HepG2 (cell line): ENCODE data around the gene TNS4. TPM values are rescaled to one million over a fixed set of nuclear protein-coding genes. Genes with fewer than 3 reads are reported as not detected.

Source experiments
- ATAC-seq: fragments of 200-7000 bp; cut with Tn5 transposase; 3 replicates; pipeline ENCODE4 v1.9.1; 2020; ENCODE audit warnings: mild to moderate bottlenecking, moderate library complexity
- BruUV-seq: library from RNA; stranded (reverse); fragments of 400-500 nt; replicated peaks from 2 replicates; lab custom pipeline; 2021; lab: Mats Ljungman, UMichigan
- CTCF ChIA-PET: fragments of 300-600 bp; formaldehyde crosslinking; extraction: SDS; loops from one replicate; lab custom pipeline; 2021; ENCODE audit warnings: low total read pairs, inconsistent platforms, low intra/inter-chr PET ratio; lab: Yijun Ruan, JAX
- POLR2A ChIA-PET: fragments of 350-600 bp; sonication (Branson Sonifier 250); formaldehyde crosslinking; loops from one replicate; lab custom pipeline; 2020; ENCODE audit warnings: antibody characterized with exemption, inconsistent platforms; lab: Yijun Ruan, JAX
- DNase-seq: peaks from one replicate; pipeline ENCODE4 v3.0.0-alpha.2; 2015; ENCODE audit warnings: low spot score
- FAIRE-seq: peaks from 3 replicates; lab custom pipeline; 2011; peaks lifted over from hg19 to GRCh38; lab: Jason Lieb, UNC
- H2AFZ ChIP-seq: one replicate; pipeline ENCODE4 v1.6.1; 2011; ENCODE audit warnings: low read length, inconsistent platforms
- H3K27ac ChIP-seq: fragments of 300-600 bp; 3 replicates; pipeline ENCODE4 v1.8.0; 2011; ENCODE audit warnings: mixed run types, mild to moderate bottlenecking, mixed read lengths, low read length, inconsistent platforms; ENCODE audit not compliant: insufficient read depth; ENCODE audit errors: extremely low read length
- H3K27me3 ChIP-seq, 2 experiments: fragments of 200-600 bp in 1 of 2; 2 replicates in 1 of 2; 3 replicates in 1 of 2; pipeline versions ENCODE4 v1.6.0 to v1.8.0; 2011; ENCODE audit warnings: low read length in 2 of 2, mild to moderate bottlenecking in 2 of 2, moderate library complexity in 2 of 2, inconsistent platforms in 1 of 2; ENCODE audit not compliant: insufficient read depth in 2 of 2, control insufficient read depth in 1 of 2
- H3K36me3 ChIP-seq, 2 experiments: fragments of 200-600 bp in 1 of 2; replicated peaks in 1 of 2; 2 replicates in 1 of 2; 3 replicates in 1 of 2; pipeline versions ENCODE4 v1.5.1 to v1.8.0; 2011; ENCODE audit warnings: low read length in 2 of 2, inconsistent platforms in 1 of 2; ENCODE audit not compliant: insufficient read depth in 2 of 2, control insufficient read depth in 1 of 2
- H3K4me1 ChIP-seq: 2 replicates; pipeline ENCODE4 v1.5.1; 2012; ENCODE audit warnings: low read length, inconsistent platforms; ENCODE audit not compliant: insufficient read depth
- H3K4me2 ChIP-seq: 2 replicates; pipeline ENCODE4 v1.6.0; 2011; ENCODE audit warnings: low read depth, low read length, inconsistent platforms
- H3K4me3 ChIP-seq, 3 experiments: fragments of 200-600 bp in 1 of 3; sonication (generic), shearing (Covaris generic) in 1 of 3; replicated peaks in 1 of 3; 2 replicates each; pipeline ENCODE4 v1.5.1; 2011 to 2016; ENCODE audit warnings: low read length in 3 of 3, inconsistent platforms in 2 of 3, low read depth in 2 of 3, mild to moderate bottlenecking in 2 of 3, control low read depth in 1 of 3, mixed read lengths in 1 of 3; ENCODE audit not compliant: insufficient read depth in 1 of 3
- H3K79me2 ChIP-seq: one replicate; pipeline ENCODE4 v1.6.1; 2011; ENCODE audit warnings: low read length, inconsistent platforms; ENCODE audit not compliant: insufficient read depth
- H3K9ac ChIP-seq: 2 replicates; pipeline ENCODE4 v1.6.0; 2011; ENCODE audit warnings: mild to moderate bottlenecking, low read depth, low read length, inconsistent platforms; ENCODE audit not compliant: insufficient read depth
- H3K9me3 ChIP-seq: 2 replicates; pipeline ENCODE4 v1.5.1; 2012; ENCODE audit warnings: mild to moderate bottlenecking, low read length
- H4K20me1 ChIP-seq: 2 replicates; pipeline ENCODE4 v1.6.0; 2011; ENCODE audit warnings: inconsistent platforms, mild to moderate bottlenecking, low read length, moderate library complexity; ENCODE audit not compliant: insufficient read depth
- AKNA ChIP-seq: sonication (generic); formaldehyde crosslinking; IDR thresholded peaks from 2 replicates; pipeline ENCODE4 v1.4.0; 2020; ENCODE audit warnings: missing genetic modification reagents, borderline replicate concordance
- FOSL2 ChIP-seq: sonication (generic); formaldehyde crosslinking; IDR thresholded peaks from 2 replicates; pipeline ENCODE4 v1.4.0; 2020; ENCODE audit warnings: missing genetic modification reagents
- HNF1B ChIP-seq: sonication (generic); formaldehyde crosslinking; IDR thresholded peaks from 2 replicates; pipeline ENCODE4 v1.5.1; 2020; ENCODE audit warnings: mild to moderate bottlenecking, moderate library complexity, missing genetic modification reagents
- HOXA7 ChIP-seq: sonication (generic); formaldehyde crosslinking; IDR thresholded peaks from 2 replicates; pipeline ENCODE4 v1.8.1; 2022; ENCODE audit warnings: mild to moderate bottlenecking, missing genetic modification reagents, moderate library complexity
- KDM2A ChIP-seq: sonication (generic); formaldehyde crosslinking; IDR thresholded peaks from 2 replicates; pipeline ENCODE4 v1.4.0; 2020; ENCODE audit warnings: low read depth, missing genetic modification reagents, borderline replicate concordance
- PHF20 ChIP-seq: sonication (generic); formaldehyde crosslinking; IDR thresholded peaks from 2 replicates; pipeline ENCODE4 v1.5.0; 2020; ENCODE audit warnings: mild to moderate bottlenecking, missing genetic modification reagents
- REXO4 ChIP-seq: sonication (generic); formaldehyde crosslinking; IDR thresholded peaks from 2 replicates; pipeline ENCODE4 v1.8.0; 2022; ENCODE audit warnings: missing genetic modification reagents, mild to moderate bottlenecking, borderline replicate concordance
- SAP130 ChIP-seq: IDR thresholded peaks from 2 replicates; pipeline ENCODE4 v1.6.1; 2016; ENCODE audit warnings: low read depth
- ZNF12 ChIP-seq: sonication (generic); formaldehyde crosslinking; IDR thresholded peaks from 2 replicates; pipeline ENCODE4 v1.5.0; 2020; ENCODE audit warnings: missing genetic modification reagents
- ZNF121 ChIP-seq: sonication (generic); formaldehyde crosslinking; IDR thresholded peaks from 2 replicates; pipeline ENCODE4 v1.5.0; 2020; ENCODE audit warnings: mild to moderate bottlenecking, missing genetic modification reagents
- ZNF253 ChIP-seq: sonication (generic); formaldehyde crosslinking; IDR thresholded peaks from 2 replicates; pipeline ENCODE4 v1.8.0; 2022; ENCODE audit warnings: mild to moderate bottlenecking, missing genetic modification reagents, borderline replicate concordance
- ZNF687 ChIP-seq: sonication (generic); formaldehyde crosslinking; IDR thresholded peaks from 2 replicates; pipeline ENCODE4 v1.5.1; 2020; ENCODE audit warnings: mild to moderate bottlenecking, missing genetic modification reagents, moderate library complexity
- ZNF768 ChIP-seq: sonication (generic); formaldehyde crosslinking; IDR thresholded peaks from 2 replicates; pipeline ENCODE4 v1.4.0; 2020; ENCODE audit warnings: missing genetic modification reagents
- ZNF788 ChIP-seq: sonication (generic); formaldehyde crosslinking; IDR thresholded peaks from 2 replicates; pipeline ENCODE4 v1.5.0; 2020; ENCODE audit warnings: mild to moderate bottlenecking, missing genetic modification reagents, borderline replicate concordance
- WGBS: methylation state at CpG from one replicate; pipeline ENCODE4 v1.1.6; 2017; ENCODE audit warnings: low lambda C conversion rate; 5-methylcytosine and 5-hydroxymethylcytosine counted together
- in situ Hi-C: cut with HindIII; loops from 2 replicates; pipeline ENCODE4 v1.10.0; 2017; ENCODE audit warnings: low pct_unique_long_range_greater_than_20kb; ENCODE audit not compliant: extremely low pct_ligation_motif_present
- intact Hi-C: fragments of 100-400 bp; cut with micrococcal nuclease; formaldehyde crosslinking; loops from one replicate; pipeline ENCODE4 v1.10.0; 2022; ENCODE audit not compliant: unreplicated experiment
- polyA plus RNA-seq, 8 experiments: library from polyadenylated mRNA; depleted of rRNA in 3 of 8; stranded (reverse) in 7 of 8; unstranded in 1 of 8; fragments of >200 nt; fragmentation: Illumina TruSeq in 4 of 8; extraction: Trizol in 4 of 8; gene quantifications; 2 replicates each; pipeline versions ENCODE4 v1.2.1 to v1.2.3, GENCODE V29; 2011 to 2016; ENCODE audit warnings: low read depth in 4 of 8, missing spikeins in 1 of 8, mixed read lengths in 1 of 8; ENCODE audit not compliant: insufficient read depth in 1 of 8
- total RNA-seq, 5 experiments: library from RNA; depleted of rRNA; stranded (reverse); fragments of >200 nt; fragmentation: Illumina TruSeq; extraction: Trizol; gene quantifications; 2 replicates each; pipeline ENCODE4 v1.2.3, GENCODE V29; 2016; ENCODE audit warnings: low read depth in 1 of 5

Gene TNS4
- total and polyA plus RNA-seq, 2 of the 13 experiments (the other 11 are each of a cell fraction or from before 2014, with no cell fraction given) = 0.58 to 2.1 TPM

GRCh38 chr17:40510328-40510648 lies 8.9 kb upstream of the TNS4 start:
- Histone ChIP-seq H4K20me1 (no peaks in the 10 kb centered on the region), H3K79me2 (no peaks in the 10 kb centered on the region), H3K27me3 (peaks cover 0 to 9% of the 10 kb centered on the region in 2 experiments; a peak in 3 of 5 replicates), H3K4me2 (no peak overlapping the region; the same call in 1 of the 2 replicates), H3K36me3 (no peaks in the 10 kb centered on the region), H3K27ac (no peak overlapping the region), H3K9me3 (no peaks in the 10 kb centered on the region), H2AFZ (no peak overlapping the region), H3K4me3 (no peak overlapping the region), H3K4me1 (peaks cover 50% of the 10 kb centered on the region), H3K9ac (no peak overlapping the region)
- FAIRE-seq (no peak), ATAC-seq (peak; percentile 30), DNase-seq (peak; percentile 60)
- no TSS peak for BruUV-seq
- intact Hi-C loops (no loop called here), in situ Hi-C loops (no loop called here)
- POLR2A ChIA-PET = interaction anchor here (1.1 kb wide), 1 partner anchor 11 kb away, joined by 4 read pairs; no protein-coding TSS in a partner anchor
- CTCF ChIA-PET = no interaction called here
- WGBS = 18% methylated on average over 8 of the region's 8 CpGs
- 0 out of 2 replicates have a peak, but pooled peaks have one; percentile 53 for TF ChIP-seq REXO4 (CRISPR knock-in tag)
- TF ChIP-seq HNF1B (CRISPR knock-in tag) = no peak
- TF ChIP-seq ZNF788 (CRISPR knock-in tag) = 0 out of 2 replicates have a peak, but pooled peaks have one; percentile 28
- peak; percentile 43; the same call in 1 of the 2 replicates for TF ChIP-seq ZNF768 (CRISPR knock-in tag)
- TF ChIP-seq ZNF687 (CRISPR knock-in tag) = peak; percentile 56
- TF ChIP-seq ZNF12 (CRISPR knock-in tag) = peak; percentile 0; the same call in 1 of the 2 replicates
- peak; percentile 78 for TF ChIP-seq FOSL2 (CRISPR knock-in tag)
- no peak for TF ChIP-seq ZNF121 (CRISPR knock-in tag)
- TF ChIP-seq KDM2A (CRISPR knock-in tag) = peak; percentile 26; the same call in 1 of the 2 replicates
- TF ChIP-seq ZNF253 = 0 out of 2 replicates have a peak, but pooled peaks have one; percentile 5
- TF ChIP-seq SAP130 (CRISPR knock-in tag) = 0 out of 2 replicates have a peak, but pooled peaks have one; percentile 9
- TF ChIP-seq AKNA (CRISPR knock-in tag) = no peak
- TF ChIP-seq PHF20 (CRISPR knock-in tag) = no peak
- no peak for TF ChIP-seq HOXA7 (CRISPR knock-in tag)
